DOHH2 (cell line): Measurements from ENCODE around the gene CCDC106.

Experiments used
- CTCF ChIP-seq: fragments of 200-600 bp; sonication (generic); IDR thresholded peaks from one replicate; pipeline ENCODE4 v1.5.1; 2014; ENCODE audit warnings: antibody characterized with exemption, mild to moderate bottlenecking, low read depth, low read length; ENCODE audit not compliant: poor library complexity, severe bottlenecking
- EZH2phosphoT487 ChIP-seq: fragments of 200-600 bp; sonication (generic); IDR thresholded peaks from 2 replicates; pipeline ENCODE4 v1.6.1; 2017; ENCODE audit warnings: borderline replicate concordance, mild to moderate bottlenecking, antibody characterized with exemption, low read length, moderate library complexity, mixed read lengths

GRCh38 chr19:55636723-55637122 is 11.3 kb upstream of the CCDC106 start:
- TF ChIP-seq CTCF (no peak), EZH2phosphoT487 (no peak)
